GM21825 (cell line): ENCODE data around the gene HECTD1.
"Not testable (repeated sequence)": the region's sequence is repeated elsewhere in the genome, so short reads cannot be mapped to it uniquely, and the experiment has no call there.

Experiments
- ATAC-seq: cut with Tn5 transposase; IDR thresholded peaks from one replicate; pipeline ENCODE4 v1.9.1; 2021; ENCODE audit warnings: mild to moderate bottlenecking, moderate library complexity; ENCODE audit not compliant: unreplicated experiment

The HECTD1 gene

DNA sequence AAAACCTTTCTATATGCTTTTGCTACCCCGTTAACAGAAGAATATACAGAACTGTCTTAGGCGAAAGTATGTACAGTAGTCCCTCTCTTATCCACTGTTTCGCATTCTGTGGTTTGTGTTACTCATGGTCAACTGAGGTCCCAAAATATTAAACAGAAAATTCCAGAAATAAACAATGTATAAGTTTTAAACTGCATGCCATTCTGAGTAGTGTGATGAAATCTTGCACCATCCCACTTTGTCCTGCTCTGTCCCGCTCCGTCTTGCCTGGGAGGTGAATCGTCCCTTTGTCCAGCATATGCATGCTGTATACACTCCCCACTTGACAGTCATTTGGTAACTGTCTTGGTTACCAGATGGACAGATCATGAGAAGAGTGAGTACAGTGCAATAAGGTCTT is 111.3 kb downstream of the HECTD1 start:
- ATAC-seq, result no peak

DNA sequence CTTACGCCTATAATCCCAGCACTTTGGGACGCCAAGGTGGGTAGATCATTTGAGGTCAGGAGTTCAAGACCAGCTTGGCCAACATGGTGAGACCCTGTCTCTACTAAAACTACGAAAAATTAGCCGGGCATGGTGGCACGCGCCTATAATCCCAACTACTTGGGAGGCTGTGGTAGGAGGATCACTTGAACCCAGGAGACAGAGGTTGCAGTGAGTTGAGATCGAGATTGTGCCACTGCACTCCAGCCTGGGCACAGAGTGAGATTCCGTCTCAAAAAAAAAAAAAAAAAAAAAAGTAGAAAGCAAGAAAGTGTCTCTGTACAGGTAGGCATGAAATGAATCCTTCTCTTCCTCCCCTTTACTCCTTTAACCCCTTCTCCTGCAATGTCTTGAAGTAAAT is 111.8 kb downstream of the HECTD1 start:
- not testable (repeated sequence) for ATAC-seq

DNA sequence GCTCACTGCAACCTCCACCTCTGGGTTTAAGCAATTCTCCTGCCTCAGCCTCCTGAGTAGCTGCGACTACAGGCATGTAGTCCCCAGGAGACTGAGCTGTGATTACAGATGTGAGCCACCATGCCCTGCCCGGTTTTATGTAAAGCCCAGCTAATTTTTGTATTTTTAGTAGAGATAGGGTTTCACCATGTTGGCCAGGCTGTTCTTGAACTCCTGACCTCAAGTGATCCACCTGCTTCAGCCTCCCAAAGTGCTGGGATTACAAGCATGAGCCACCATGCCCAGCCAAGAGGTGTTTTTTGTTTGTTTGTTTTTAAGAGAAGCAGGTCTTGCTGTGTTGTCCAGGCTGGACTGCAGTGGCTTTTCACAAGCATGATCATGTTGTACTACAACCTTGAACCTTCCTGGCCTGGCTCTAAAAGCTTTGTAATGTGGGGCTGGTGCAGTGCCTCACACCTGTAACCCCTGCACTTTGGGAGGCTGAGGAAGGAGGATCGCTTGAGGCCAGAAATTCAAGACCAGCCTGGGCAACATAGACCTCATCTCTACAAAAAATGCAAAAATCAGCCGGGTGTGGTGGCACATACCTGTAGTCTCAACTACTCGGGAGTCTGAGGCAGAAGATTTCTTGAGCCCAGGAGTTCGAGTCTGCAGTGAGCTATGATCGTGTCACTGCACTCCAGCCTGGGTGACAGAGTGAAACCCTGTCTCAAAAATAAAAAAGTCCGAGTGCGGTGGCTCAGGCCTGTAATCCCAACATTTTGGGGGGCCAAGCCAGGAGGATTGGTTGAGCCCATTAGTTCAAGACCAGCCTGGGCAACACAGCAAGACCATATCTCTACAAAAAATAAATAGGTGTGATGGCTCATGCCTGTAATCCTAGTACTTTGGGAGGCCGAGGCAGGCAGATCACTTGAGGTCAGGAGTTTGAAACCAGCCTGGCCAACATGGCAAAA is 113.4 kb downstream of the HECTD1 start:
- ATAC-seq, result not testable (repeated sequence)

DNA sequence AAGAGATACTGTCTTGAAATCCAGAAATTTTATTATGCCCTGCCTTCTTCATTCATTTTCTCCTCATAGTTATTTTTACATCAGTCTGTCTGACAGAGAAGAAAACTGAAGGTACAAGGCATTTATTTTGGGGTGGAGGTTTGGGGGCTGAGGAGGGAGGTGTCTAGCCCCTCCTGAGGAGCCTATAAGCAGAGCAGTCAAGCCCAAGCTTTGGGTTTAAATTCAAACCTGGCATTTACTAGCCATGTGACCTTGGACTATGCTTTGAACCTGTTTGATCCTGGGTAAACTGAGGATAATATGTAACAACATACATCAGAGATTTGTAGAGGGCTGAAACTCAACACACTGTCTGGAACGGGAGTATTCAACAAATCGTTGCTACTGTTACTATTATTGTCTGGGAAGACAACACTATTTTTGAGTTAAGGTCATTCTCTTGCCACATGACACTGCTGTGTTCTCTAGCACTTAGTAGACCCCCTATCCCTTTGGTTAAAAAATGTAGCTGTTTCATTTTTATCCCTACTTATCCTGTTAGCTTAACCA is 115.4 kb downstream of the HECTD1 start:
- ATAC-seq, result no peak

DNA sequence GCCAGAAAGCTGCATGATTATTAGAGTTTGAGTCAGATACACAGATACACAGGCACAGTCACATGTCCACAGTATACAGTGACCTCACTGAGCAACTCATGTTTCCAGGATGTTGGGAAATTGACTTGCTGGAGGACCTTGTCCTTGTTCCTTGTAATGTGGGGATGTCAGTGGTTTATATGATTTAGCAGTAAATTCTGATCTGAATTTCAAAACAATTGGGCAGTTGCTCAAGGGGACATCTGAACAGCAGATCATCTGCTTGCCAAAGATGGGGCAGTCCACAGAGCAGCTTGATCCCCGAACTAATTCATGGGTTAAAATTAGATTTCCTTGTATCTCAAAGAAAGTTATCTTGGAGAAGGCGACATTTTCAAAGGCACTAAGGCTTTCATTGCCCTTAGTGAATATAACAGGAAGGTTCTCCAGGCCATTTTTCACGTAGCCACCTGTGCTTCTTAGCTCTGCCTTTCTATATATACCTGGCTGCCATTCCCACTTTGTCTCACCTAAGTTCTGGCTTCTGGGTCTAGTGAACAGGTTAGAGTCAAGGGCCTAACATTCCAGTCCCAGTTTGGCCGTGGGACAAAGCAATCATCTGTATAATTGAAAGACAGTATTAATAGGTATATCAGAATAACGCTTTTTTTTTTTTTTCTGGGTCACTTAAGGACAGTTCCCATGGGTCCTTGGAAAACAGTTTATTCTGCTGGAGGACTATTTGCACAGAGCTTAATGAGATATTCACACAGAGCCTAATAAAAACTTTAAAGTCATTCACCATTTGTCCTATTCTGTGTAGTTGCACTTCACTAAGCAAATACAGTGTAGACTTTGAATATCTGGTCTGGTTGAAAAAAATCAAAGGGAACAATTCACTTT is 116.5 kb downstream of the HECTD1 start:
- ATAC-seq, result no peak

DNA sequence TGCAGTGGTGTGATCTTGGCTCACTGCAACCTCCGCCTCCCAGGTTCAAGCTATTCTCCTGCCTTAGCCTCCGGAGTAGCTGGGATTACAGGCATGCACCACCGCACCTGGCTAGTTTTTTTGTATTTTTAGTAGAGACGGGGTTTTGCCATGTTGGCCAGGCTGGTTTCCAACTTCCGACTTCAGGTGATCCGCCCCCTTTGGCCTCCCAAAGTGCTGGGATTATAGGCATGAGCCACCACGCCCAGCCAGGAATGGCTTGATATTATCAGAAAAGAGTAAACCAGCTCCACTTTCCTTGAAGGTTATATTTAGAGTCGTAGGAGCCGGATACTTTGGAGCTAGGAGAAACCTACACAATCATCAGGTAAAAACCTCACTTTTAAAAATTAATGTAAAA is 121.1 kb downstream of the HECTD1 start:
- ATAC-seq, result not testable (repeated sequence)

DNA sequence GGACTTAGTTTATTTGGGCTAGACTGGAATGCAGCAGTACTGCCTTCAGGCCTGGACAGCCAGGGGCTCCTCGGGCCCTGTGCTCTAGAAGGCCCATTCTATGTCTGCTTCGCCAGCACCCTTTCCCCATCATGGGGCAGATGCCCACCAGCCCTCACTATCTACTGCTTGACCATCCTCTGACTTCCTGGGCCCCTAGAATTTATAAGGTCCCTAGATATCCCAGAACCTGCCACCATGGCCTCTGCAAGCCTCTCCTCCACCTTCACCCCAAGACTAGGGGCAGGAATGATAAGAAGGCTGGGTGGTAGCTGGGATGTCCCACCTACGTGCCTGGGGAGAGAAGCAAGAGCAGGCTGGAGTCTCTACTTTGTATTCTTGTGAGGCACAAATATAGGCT is 122.6 kb downstream of the HECTD1 start:
- no peak for ATAC-seq

DNA sequence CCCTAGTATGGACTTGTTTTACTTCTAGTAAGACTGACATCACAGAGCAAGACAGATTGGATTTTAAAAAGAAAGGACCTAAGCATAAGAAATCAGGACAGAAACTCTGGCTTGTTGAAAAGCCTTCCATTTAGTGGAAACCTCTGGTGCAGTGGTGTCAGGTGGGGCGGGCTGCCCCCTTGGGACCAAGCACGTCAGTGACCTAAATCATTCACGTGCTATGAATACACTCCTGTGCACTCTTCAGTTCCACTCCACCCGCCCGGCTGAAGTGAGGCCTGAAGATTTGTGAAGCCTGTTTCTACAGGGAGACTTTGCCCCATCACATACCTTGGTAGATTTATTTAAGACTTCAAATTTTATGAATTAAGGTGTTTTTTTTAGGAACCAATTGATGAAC is 123.2 kb downstream of the HECTD1 start:
- ATAC-seq, result peak; percentile 82

DNA sequence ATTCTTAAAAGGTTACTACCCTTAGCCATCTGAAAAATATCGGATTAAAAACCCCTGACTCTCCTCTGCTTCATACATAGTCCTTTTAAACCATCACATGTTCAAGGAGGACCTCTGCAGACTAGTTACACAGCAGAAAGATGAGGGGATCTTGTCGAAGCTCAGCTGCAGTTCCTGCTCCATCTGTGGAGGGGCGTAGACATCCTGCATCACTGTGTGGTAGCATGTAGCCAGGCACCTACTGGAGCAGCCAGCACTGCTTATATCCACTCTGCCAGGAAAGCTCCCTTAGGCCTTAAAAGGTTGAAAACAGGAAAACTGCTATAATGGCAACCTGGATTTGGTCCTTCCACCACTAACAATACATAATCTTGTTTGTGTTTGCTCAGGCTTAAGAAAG is 123.8 kb downstream of the HECTD1 start:
- ATAC-seq, result no peak

DNA sequence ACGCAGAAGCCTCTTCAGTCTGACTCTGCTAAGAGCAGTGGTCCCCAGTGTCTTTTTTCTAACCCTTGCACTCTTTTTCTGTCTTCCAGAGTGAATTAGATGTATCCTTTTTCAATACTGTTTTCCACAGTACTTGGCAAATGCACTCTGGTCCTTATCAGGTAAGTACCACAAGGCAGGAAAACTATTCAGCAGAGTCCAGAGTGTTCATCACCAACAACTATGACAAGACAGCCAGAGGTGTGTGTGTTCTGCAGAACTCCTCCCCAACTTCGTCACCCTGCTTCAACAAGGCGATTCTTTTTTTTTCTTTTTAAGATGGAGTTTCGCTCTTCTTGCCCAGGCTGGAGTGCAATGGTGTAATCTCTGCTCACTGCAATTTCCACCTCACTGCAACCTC is 127.1 kb downstream of the HECTD1 start:
- ATAC-seq, result no peak

DNA sequence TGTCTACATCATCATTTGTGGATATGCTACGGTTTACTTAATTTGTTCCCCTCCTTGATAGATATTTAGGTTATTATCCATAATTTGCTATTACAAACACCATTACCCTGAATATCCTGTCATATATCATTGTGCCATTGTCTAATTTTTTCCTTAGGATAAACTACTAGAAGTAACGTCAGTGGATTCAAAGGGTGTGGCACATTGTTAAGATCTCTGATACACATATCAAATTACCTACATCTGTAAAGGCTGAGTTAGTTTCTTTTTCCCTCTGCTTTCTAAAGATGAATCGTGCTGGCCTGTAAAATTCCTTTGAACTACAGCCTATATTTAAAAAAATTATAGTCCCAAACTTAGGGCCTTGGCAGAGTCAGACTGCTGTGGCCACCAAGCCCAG is 127.5 kb downstream of the HECTD1 start:
- no peak for ATAC-seq

DNA sequence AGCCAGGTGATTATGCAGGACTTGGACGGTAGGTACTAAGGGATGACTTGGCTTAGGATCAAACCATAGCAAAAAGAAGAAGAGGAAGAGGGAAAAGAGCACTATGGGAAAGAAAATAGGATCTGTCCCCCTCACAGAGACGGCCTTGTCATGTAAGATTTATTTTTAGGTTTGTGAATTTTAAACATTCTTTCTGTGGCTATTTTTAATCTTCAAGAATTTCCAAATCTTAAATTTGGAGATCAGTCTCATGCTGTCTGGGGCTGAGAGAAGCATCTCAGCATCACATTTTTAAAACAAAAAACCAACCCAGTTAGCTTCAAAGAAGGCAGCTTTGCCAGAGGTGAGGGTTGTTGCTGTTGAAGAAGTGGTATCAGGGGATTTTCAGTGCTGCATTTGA is 128.8 kb downstream of the HECTD1 start:
- ATAC-seq, result no peak

DNA sequence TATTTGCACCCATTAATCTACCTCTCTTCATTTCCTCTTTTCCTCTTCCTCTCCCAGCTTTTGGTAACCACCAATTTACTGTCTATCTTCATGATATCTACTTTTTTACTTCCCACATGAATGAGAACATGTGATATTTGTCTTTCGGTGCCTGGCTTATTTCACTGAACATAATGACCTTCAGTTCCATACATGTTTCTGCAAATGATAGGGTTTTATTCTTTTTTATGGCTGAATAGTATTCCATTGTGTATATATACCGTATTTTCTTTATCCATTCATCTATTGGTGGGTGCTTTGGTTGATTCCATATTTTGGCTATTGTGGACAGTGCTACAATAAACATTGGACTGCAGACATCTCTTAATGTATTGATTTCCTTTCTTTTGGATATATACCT is 132.4 kb downstream of the HECTD1 start:
- no peak for ATAC-seq

DNA sequence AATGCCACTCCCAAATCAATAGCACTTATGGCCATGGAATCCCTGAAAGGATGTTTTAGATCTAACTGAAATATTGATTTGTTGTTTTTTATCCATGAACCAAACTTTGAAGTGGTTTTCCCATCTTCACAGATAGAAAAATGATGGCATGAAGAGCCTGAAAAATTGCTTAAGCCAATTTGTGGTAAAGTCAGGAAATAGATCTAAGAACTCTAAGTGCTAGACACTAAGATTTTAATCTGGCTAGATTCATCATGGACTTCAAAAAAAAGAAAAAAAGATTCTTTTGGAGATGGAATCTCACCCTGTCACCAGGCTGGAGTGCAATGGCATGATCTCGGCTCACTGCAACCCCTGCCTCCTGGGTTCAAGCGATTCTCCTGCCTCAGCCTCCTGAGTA is 136.4 kb downstream of the HECTD1 start:
- no peak for ATAC-seq

DNA sequence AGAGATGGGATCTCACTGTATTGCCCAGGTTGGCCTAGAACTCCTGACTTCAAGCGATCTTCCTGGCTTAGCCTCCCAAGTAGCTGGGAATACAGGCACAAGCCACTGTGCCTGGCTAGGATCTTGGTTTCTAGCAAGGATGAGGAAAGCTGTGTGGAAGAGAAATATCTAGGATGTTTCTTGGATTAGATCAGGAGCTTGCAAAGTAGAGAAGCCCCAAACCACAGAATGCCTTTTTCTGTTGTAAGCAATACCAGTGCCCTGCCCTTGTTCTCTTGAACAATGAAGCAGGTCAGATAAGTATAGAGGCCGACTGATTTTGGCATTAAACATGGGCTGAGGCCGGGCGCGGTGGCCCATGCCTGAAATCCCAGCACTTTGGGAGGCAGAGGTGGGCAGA is 137.2 kb downstream of the HECTD1 start:
- ATAC-seq, result no peak

DNA sequence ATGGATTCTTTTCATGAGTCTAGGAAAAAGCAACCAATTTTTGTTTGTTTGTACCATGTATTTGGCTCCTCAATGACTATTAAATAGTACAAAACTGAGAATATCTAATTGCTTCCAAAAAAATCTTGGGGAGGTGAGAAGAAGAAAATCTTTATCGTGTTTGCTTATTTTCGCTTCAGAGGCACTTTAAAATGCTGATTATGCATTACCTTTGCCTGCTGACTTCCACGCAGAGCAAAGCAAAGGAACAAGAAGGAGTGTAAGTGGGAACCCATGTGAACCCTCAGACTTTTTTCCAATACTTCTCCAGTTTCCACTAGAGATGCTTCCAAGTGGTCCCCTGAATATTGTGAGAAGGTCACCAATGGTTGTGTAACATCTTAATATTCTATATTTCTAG is 138.2 kb downstream of the HECTD1 start:
- no peak for ATAC-seq

DNA sequence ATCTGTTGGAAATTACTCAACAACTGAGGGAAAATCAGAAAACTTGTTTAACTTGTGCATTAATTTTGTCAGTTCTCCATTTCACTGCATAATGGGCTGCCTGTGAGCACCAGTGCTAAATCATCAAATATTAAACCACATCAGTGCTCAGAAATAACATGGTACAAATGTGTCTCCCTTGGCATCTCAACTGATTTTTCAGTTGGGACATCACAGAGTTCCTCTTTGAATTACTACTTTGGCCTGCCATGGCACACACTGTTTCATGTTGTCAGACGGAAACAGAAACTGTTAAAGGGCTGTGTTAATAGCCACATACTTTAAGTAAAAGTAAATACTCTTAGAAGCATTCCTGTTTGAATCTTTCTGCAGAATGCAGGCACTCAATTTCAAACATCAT is 139.4 kb downstream of the HECTD1 start:
- ATAC-seq, result no peak

DNA sequence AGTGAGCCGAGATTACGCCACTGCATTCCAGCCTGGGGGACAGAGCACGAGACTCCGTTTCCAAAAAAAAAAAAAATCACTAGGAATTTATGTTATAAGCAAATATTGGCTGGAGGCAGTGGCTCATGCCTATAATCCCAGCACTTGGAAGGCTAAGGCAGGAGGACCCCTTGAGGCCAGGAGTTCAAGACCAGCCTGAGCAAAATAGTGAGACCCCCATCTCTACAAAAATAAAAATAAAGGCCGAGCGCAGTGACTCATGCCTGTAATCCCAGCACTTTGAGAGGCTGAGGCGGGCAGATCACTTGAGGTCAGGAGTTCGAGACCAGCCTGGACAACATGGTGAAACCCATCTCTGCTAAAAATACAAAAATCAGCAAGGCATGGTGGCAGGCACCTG is 144.7 kb downstream of the HECTD1 start:
- not testable (repeated sequence) for ATAC-seq

DNA sequence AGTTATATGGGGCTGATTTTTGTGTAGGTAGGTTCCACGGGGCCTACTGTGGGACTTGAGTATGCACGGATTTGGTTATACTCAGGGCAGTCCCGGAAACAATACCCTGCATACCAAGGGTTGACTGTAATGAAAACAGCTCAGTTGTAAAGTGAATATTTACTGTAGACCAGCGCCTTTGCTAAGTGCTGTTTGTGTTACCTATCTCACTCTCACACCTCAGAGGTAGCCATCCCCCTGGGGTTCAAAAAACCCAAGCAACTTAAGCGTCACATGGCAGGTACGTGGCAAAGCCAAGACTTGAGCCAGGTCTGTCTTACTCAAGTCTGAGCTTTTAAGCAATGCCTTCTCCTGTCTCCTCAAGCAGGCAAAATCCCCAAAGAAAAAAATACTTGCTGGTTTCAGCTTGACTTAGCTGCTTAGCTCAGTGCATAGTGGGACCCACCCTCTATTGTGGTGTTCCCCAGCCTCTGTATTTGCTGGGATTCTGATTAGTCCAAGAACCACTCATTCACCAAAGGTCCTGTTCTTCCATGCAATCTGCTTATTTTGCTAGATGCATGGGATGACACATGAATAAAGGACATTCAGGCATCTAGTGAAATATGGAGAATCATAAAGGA is 147.2 kb downstream of the HECTD1 start:
- no peak for ATAC-seq

DNA sequence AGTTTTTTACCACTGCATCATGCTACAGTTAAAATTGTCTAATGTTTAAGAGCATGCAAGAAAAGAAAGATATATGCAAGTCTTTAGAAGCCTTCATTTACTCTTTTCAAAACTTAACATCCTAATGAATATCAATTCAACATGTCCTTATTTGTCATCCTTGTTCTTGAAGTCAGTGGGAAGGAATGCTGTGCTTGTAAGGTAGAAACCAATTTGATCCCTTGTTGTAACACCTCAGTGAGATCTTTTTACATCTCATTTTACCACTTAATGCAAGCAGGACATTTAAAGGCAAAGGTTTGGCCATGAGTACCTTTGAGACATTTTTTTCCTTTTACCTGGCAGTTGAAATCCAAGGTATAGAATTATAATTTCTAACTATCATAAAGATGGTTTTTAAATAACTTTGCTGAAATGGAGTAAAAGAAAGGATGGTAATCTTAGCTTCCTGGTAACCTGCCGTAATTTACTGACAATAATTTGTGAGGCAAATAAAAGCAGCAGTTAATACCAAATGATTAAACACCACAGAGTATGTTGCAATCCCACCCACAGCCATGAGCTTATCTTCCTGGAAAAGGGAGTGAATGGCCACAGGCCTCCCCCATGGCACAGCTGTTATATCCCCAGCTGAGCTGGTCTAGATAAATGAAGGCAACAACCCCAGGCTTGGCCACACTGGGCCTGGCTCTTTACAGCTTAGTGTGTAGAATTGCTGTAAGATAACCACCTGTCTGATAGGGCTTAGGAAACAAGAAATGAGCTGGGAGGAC is 148.3 kb downstream of the HECTD1 start:
- no peak for ATAC-seq
